ENCODE results near the gene CPN2. TPM values are rescaled to one million over a fixed set of nuclear protein-coding genes. Genes with fewer than 3 reads are reported as not detected.

Gene CPN2
- total RNA-seq, 2 donors from 2014 or later: 0.15 TPM; not detected in 1

- no peak overlapping the region for H3K4me3 ChIP-seq
- intact Hi-C loops (cut with DNase I): no loop called here
- no peaks in the 10 kb centered on the region for H3K36me3 ChIP-seq
- DNase-seq: no peak
- H3K9me3 ChIP-seq: no peaks in the 10 kb centered on the region
- no peaks in the 10 kb centered on the region for H3K4me1 ChIP-seq
- no peak for TF ChIP-seq CTCF (IDR thresholded peaks at IDR 0.05)
- no peak overlapping the region for H3K27ac ChIP-seq
- no peak overlapping the region for H3K9ac ChIP-seq (ENCODE audit: low read depth in 2 of 2, low read length in 2 of 2)
- no peaks in the 10 kb centered on the region for H3K27me3 ChIP-seq
These were observed 10.2 kb downstream of the CPN2 start for GRCh38 chr3:194340757-194341400.

GRCh38 chr3:194339840-194340239 is 11.3 kb downstream of the CPN2 start:
- no peak for TF ChIP-seq CTCF (IDR thresholded peaks at IDR 0.05)
- intact Hi-C loops (cut with DNase I): loop anchor here (10.0 kb wide), 1 partner anchor 235 kb away; no protein-coding TSS in a partner anchor
- H3K4me3 ChIP-seq: no peak overlapping the region

DNA sequence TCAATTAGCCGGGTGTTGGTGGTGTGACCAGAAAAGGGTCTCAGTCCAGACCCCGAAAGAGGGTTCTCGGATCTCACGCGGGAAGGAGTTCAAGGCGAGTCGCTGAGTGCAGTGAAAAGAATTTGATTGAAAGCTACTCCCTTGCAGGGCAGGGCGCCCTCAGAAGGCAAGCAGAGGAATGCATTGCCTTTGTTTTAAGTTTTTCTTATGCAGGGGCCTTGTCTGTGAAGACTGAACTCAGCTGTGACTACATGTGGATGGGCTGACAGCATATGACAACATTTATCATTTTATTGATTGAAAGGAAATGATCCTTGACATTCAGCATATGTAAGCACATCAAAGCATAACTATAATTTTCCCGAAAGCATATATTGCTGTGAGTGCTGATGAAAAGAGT is 11.8 kb downstream of the CPN2 start:
- Histone ChIP-seq H3K9me3 (no peaks in the 10 kb centered on the region), H3K27me3 (no peaks in the 10 kb centered on the region), H3K27ac (no peak overlapping the region), H3K4me3 (no peak overlapping the region), H3K9ac (ENCODE audit: low read depth in 2 of 2, low read length in 2 of 2) (no peak overlapping the region), H3K36me3 (no peaks in the 10 kb centered on the region), H3K4me1 (no peaks in the 10 kb centered on the region)
- no peak for DNase-seq
- TF ChIP-seq CTCF (IDR thresholded peaks at IDR 0.05): no peak
- intact Hi-C loops (cut with DNase I): loop anchor here (10.0 kb wide), 1 partner anchor 235 kb away; no protein-coding TSS in a partner anchor

More at GRCh38 chr3:194339840-194340239, 11.3 kb downstream of the CPN2 start:
- Histone ChIP-seq H3K4me1 (no peaks in the 10 kb centered on the region), H3K27ac (no peak overlapping the region), H3K27me3 (no peaks in the 10 kb centered on the region), H3K36me3 (no peaks in the 10 kb centered on the region), H3K9me3 (no peaks in the 10 kb centered on the region), H3K9ac (ENCODE audit: low read depth in 2 of 2, low read length in 2 of 2) (no peak overlapping the region)
- DNase-seq: no peak

DNA sequence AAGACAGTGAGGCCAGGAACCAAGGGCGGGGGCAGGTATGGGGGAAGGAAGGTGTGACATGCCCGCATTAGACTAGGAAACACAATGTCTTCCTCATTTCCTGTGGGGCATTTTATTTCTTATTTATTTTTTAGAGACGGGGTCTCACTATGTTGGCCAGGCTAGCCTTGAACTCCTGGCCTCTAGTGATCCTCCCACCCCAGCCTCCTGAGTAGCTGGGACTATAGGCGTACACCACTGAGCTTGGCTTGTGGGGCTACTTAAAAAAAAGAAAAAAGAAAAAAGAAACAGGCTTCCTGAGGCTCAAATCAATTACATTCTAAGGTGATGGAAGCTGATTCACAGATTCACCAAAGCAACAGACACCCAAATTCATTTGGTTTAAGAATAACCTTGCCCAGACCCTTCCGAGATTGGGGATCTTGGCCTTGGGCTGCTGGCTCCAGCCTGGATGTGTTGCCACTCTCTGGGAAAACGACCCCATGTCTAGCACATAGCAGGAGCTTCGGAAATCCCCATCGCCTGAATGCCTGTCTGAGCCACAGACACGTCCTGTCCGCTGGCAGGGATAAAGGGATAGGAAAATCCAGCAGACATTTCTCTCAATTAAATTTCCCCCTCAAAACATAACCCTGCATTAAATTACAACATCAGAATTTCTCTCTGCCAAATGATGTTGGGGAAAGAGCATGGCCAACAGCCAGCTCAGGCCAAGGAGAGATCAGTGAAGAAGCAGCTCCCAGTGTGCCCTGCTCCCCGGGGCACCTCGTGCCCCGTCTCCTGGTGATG is 13.0 kb downstream of the CPN2 start:
- Histone ChIP-seq H3K9me3 (no peaks in the 10 kb centered on the region), H3K36me3 (no peaks in the 10 kb centered on the region), H3K27ac (no peak overlapping the region), H3K27me3 (peaks cover 4% of the 10 kb centered on the region), H3K9ac (ENCODE audit: low read depth in 2 of 2, low read length in 2 of 2) (no peak overlapping the region), H3K4me1 (no peaks in the 10 kb centered on the region), H3K4me3 (no peak overlapping the region)
- DNase-seq: no peak
- no peak for TF ChIP-seq CTCF (IDR thresholded peaks at IDR 0.05)
- intact Hi-C loops (cut with DNase I): loop anchor here (10.0 kb wide), 1 partner anchor 237 kb away; no protein-coding TSS in a partner anchor

GRCh38 chr3:194336601-194337355 is 14.3 kb downstream of the CPN2 start:
- Histone ChIP-seq H3K4me3 (no peak overlapping the region), H3K27me3 (peaks cover 6% of the 10 kb centered on the region), H3K9ac (ENCODE audit: low read depth in 2 of 2, low read length in 2 of 2) (no peak overlapping the region), H3K4me1 (no peaks in the 10 kb centered on the region), H3K9me3 (no peaks in the 10 kb centered on the region), H3K36me3 (no peaks in the 10 kb centered on the region), H3K27ac (no peak overlapping the region)
- TF ChIP-seq CTCF (IDR thresholded peaks at IDR 0.05): no peak
- no peak for DNase-seq
- intact Hi-C loops (cut with DNase I): loop anchor here (10.0 kb wide), 1 partner anchor 238 kb away; no protein-coding TSS in a partner anchor

All from colonic mucosa (tissue), 4 donors.